ENCODE results near the gene WNT9A.
"Not testable (repeated sequence)": the region's sequence is repeated elsewhere in the genome, so short reads cannot be mapped to it uniquely, and the experiment has no call there.

WNT9A gene

GRCh38 chr1:227922501-227923352, 25.0 kb downstream of the WNT9A start:
- no peak for DNase-seq

GRCh38 chr1:227921461-227922185, 26.1 kb downstream of the WNT9A start:
- no peak for DNase-seq

- DNase-seq, result no peak
Observed at GRCh38 chr1:227920896-227921295, 26.8 kb downstream of the WNT9A start.

GRCh38 chr1:227920426-227920825, 27.3 kb downstream of the WNT9A start:
- no peak for DNase-seq

- DNase-seq, result no peak
Observed at GRCh38 chr1:227919906-227920305, 27.8 kb downstream of the WNT9A start.

GRCh38 chr1:227918736-227919135, 29.0 kb downstream of the WNT9A start:
- no peak for DNase-seq

GRCh38 chr1:227918083-227918700, 29.5 kb downstream of the WNT9A start:
- DNase-seq, result no peak

- DNase-seq, result no peak
Observed at GRCh38 chr1:227917081-227917950, 30.4 kb downstream of the WNT9A start.

GRCh38 chr1:227916655-227917054, 31.1 kb downstream of the WNT9A start:
- no peak for DNase-seq

- DNase-seq, result no peak
Observed at GRCh38 chr1:227915564-227916553, 31.9 kb downstream of the WNT9A start.

GRCh38 chr1:227914801-227915563, 32.8 kb downstream of the WNT9A start:
- no peak for DNase-seq

GRCh38 chr1:227913764-227914721, 33.7 kb downstream of the WNT9A start:
- no peak for DNase-seq

GRCh38 chr1:227913396-227913763, 34.4 kb downstream of the WNT9A start:
- DNase-seq, result no peak

GRCh38 chr1:227912866-227913265, 34.9 kb downstream of the WNT9A start:
- no peak for DNase-seq

GRCh38 chr1:227911376-227911775, 36.4 kb downstream of the WNT9A start:
- DNase-seq, result no peak

GRCh38 chr1:227910511-227911153, 37.1 kb downstream of the WNT9A start:
- no peak for DNase-seq

- not testable (repeated sequence) for DNase-seq
Observed at GRCh38 chr1:227909923-227910328, 37.8 kb downstream of the WNT9A start.

GRCh38 chr1:227909188-227909587, 38.5 kb downstream of the WNT9A start:
- no peak for DNase-seq

- no peak for DNase-seq
Observed at GRCh38 chr1:227908359-227908758, 39.4 kb downstream of the WNT9A start.

Measured in T-helper 9 cell (primary cell).